HEK293 (cell line): ENCODE data around the gene VPS36.

Experiments
- CTCF ChIA-PET: fragments of 350-600 bp; formaldehyde crosslinking; extraction: SDS; loops from one replicate; lab custom pipeline; 2021; ENCODE audit warnings: antibody characterized with exemption; lab: Yijun Ruan, JAX
- POLR2A ChIA-PET: fragments of 300-600 bp; formaldehyde crosslinking; extraction: SDS; loops from one replicate; lab custom pipeline; 2020; ENCODE audit warnings: antibody characterized with exemption, inconsistent platforms; lab: Yijun Ruan, JAX
- H3K27ac ChIP-seq: fragments of 200-500 bp; sonication (Bioruptor generic); 2 replicates; pipeline ENCODE4 v1.5.1; 2014; ENCODE audit warnings: low read depth, low read length, control low read depth, inconsistent platforms; ENCODE audit errors: extremely low read depth
- H3K36me3 ChIP-seq, 2 experiments: fragments of 200-500 bp in 1 of 2; sonication (Bioruptor generic) in 1 of 2; 1 replicate in 1 of 2; 2 replicates in 1 of 2; pipeline ENCODE4 v1.5.1; 2014 to 2017; ENCODE audit warnings: inconsistent platforms in 2 of 2, low read length in 2 of 2; ENCODE audit not compliant: control insufficient read depth in 2 of 2, insufficient read depth in 1 of 2
- H3K4me1 ChIP-seq: fragments of 200-500 bp; sonication (Bioruptor generic); 2 replicates; pipeline ENCODE4 v1.5.1; 2014; ENCODE audit warnings: mild to moderate bottlenecking, low read length, inconsistent platforms; ENCODE audit not compliant: control insufficient read depth, insufficient read depth
- H3K4me3 ChIP-seq: 2 replicates; pipeline ENCODE4 v1.5.1; 2011; ENCODE audit warnings: low read depth, mild to moderate bottlenecking, control low read depth, low read length, moderate library complexity
- H3K9me3 ChIP-seq: fragments of 200-500 bp; sonication (Bioruptor generic); 2 replicates; pipeline ENCODE4 v1.5.1; 2014; ENCODE audit warnings: low read depth, low read length, inconsistent platforms; ENCODE audit not compliant: control insufficient read depth, insufficient read depth
- HOXC10 ChIP-seq: sonication (generic); formaldehyde crosslinking; IDR thresholded peaks from 2 replicates; pipeline ENCODE4 v1.8.1; 2023; ENCODE audit warnings: mild to moderate bottlenecking, missing genetic modification reagents
- HOXD13 ChIP-seq: sonication (generic); formaldehyde crosslinking; IDR thresholded peaks from 2 replicates; pipeline ENCODE4 v1.8.0; 2022; ENCODE audit warnings: missing genetic modification reagents, borderline replicate concordance
- KLF8 ChIP-seq: fragments of 450-650 bp; formaldehyde crosslinking; IDR thresholded peaks from 2 replicates; pipeline ENCODE4 v1.5.1; 2016; ENCODE audit warnings: missing biosample characterization, missing genetic modification characterization
- WT1 ChIP-seq: fragments of 450-650 bp; formaldehyde crosslinking; IDR thresholded peaks from 2 replicates; pipeline ENCODE4 v1.5.1; 2016; ENCODE audit warnings: missing biosample characterization, missing genetic modification characterization
- ZNF155 ChIP-seq: fragments of 450-650 bp; formaldehyde crosslinking; IDR thresholded peaks from 2 replicates; pipeline ENCODE4 v1.5.1; 2016; ENCODE audit warnings: missing biosample characterization, missing genetic modification characterization
- ZNF362 ChIP-seq: fragments of 450-650 bp; formaldehyde crosslinking; IDR thresholded peaks from 2 replicates; pipeline ENCODE4 v1.5.1; 2016; ENCODE audit warnings: missing biosample characterization, missing genetic modification characterization
- ZNF530 ChIP-seq: fragments of 450-650 bp; formaldehyde crosslinking; IDR thresholded peaks from 2 replicates; pipeline ENCODE4 v1.5.1; 2016; ENCODE audit warnings: low read depth, missing biosample characterization, missing genetic modification characterization
- ZXDB ChIP-seq: fragments of 450-650 bp; formaldehyde crosslinking; IDR thresholded peaks from 2 replicates; pipeline ENCODE4 v1.5.1; 2016; ENCODE audit warnings: missing biosample characterization, missing genetic modification characterization
- TF ChIP-seq, protein P1 (sequence below): fragments of 450-650 bp; formaldehyde crosslinking; IDR thresholded peaks from 2 replicates; pipeline ENCODE4 v1.5.1; 2017; ENCODE audit warnings: missing biosample characterization, missing genetic modification characterization

The VPS36 gene

DNA sequence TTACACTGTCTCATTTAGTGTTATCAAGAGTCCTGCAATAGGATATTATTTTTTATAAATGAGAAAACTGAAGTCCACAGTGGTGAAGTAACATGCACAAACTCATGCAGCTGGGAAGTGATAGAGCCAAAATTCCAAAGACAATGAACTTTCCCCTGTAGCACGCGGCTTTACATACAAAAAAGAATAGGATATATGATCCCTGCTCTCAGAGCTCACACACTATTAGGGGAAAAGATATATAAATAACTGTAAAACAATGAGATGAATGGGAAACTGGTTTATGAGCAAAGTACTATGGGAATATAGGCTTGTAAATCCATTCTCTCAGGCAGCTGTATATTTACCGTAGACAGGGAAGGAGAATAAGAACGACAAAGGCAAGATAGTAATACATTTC, 84.1 kb downstream of the VPS36 start:
- H3K4me3 ChIP-seq, result no peak overlapping the region
- POLR2A ChIA-PET, result no interaction called here
- H3K4me1 ChIP-seq, result no peaks in the 10 kb centered on the region
- H3K9me3 ChIP-seq, result no peaks in the 10 kb centered on the region
- no peaks in the 10 kb centered on the region for H3K36me3 ChIP-seq
- TF ChIP-seq ZNF155 (tag by site-specific recombination), result no peak
- no peak for TF ChIP-seq ZXDB (tag by site-specific recombination)
- no peak for TF ChIP-seq HOXD13 (CRISPR knock-in tag)
- no peak for TF ChIP-seq KLF8 (tag by site-specific recombination)
- TF ChIP-seq, protein P1, sequence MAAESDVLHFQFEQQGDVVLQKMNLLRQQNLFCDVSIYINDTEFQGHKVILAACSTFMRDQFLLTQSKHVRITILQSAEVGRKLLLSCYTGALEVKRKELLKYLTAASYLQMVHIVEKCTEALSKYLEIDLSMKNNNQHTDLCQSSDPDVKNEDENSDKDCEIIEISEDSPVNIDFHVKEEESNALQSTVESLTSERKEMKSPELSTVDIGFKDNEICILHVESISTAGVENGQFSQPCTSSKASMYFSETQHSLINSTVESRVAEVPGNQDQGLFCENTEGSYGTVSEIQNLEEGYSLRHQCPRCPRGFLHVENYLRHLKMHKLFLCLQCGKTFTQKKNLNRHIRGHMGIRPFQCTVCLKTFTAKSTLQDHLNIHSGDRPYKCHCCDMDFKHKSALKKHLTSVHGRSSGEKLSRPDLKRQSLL (tag by site-specific recombination), result no peak
- TF ChIP-seq ZNF530 (tag by site-specific recombination), result no peak
- TF ChIP-seq HOXC10 (CRISPR knock-in tag), result no peak
- no peak for TF ChIP-seq WT1 (tag by site-specific recombination)
- TF ChIP-seq ZNF362, result no peak
- CTCF ChIA-PET, result no interaction called here
- H3K27ac ChIP-seq, result no peak overlapping the region
